ENCODE data around the gene CFAP45.
"Not testable (repeated sequence)": the region's sequence is repeated elsewhere in the genome, so short reads cannot be mapped to it uniquely, and the experiment has no call there.

The CFAP45 gene

GRCh38 chr1:159900755-159901360 is 893 bp upstream of the CFAP45 start:
- DNase-seq, result no peak

DNA sequence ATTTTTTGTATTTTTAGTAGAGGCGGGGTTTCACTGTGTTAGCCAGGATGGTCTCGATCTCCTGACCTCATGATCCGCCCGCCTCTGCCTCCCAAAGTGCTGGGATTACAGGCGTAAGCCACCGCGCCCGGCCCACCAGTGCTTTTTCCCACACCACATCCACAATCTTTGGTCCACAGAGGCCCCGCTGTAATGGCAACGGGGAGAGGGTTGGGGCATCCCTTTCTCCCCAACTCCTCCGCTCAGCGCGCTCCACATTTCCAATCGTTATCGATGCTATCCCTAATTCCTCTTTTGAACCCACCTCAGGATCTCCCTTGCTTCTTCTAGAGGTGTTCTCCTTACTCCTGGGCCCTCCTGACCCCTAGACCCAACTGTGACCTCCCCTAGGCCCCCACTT is 331 bp downstream of the CFAP45 start:
- DNase-seq, result not testable (repeated sequence)

GRCh38 chr1:159898527-159898926 is 1.4 kb downstream of the CFAP45 start:
- DNase-seq, result no peak

DNA sequence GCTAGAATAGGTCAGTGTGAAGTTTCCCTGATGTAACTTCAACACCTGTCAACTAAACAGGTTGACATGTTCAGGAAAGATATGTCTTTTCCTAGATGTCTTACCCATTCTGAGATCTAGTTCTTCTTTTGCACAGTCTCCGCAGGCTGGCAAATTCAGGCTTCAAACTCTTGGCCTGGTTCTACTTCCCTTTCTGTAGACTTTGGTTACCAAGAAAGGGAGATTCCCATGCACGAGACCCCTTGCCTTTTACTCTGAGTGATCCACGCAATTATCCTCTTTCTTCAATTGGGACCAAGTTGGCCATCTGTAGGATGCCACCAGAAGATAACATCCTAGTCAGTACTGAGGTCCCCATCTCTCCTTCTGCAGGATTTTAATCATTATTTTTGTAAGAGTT is 2.0 kb downstream of the CFAP45 start:
- DNase-seq, result no peak

DNA sequence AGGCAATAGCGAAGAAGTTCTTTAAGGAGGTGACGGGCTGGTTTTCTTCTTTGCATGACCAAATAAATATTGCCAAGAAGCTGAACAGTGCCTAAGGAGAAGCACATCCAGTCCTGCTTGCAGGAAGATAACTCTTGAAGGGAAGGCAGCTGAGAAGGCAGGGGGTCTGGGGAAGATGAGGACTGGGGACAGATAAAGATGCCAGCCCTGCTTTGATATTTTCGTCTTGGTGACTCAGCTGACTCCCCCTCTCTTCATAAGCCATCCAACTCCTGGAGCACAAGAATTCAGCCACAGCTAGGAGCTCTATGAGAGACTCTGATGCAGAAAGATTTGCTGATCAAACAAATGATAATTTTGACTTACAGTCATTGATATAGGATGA is 3.4 kb downstream of the CFAP45 start:
- no peak for DNase-seq

GRCh38 chr1:159895836-159896545 is 4.0 kb downstream of the CFAP45 start:
- DNase-seq, result peak; percentile 12

DNA sequence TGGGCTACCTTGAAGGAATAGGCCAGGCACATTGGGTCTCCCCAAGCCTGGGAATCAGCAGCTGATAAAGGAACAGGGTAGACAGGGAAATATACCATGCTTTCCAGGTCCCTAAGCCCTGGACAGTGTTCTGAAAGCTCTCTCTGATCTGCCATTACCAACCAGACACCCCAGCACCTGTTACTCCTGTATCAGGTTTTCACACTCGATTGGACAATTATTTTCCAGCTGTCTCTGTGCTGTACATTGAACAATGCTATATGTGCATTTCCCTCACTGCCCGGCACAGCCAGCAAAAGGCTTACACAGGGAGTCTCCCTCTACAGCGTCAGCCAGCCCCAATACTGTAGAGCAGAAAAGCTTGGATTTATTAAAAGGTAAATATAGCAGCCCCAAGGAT is 4.7 kb downstream of the CFAP45 start:
- no peak for DNase-seq

- no peak for DNase-seq
Observed at GRCh38 chr1:159892944-159893343, 7.0 kb downstream of the CFAP45 start.

DNA sequence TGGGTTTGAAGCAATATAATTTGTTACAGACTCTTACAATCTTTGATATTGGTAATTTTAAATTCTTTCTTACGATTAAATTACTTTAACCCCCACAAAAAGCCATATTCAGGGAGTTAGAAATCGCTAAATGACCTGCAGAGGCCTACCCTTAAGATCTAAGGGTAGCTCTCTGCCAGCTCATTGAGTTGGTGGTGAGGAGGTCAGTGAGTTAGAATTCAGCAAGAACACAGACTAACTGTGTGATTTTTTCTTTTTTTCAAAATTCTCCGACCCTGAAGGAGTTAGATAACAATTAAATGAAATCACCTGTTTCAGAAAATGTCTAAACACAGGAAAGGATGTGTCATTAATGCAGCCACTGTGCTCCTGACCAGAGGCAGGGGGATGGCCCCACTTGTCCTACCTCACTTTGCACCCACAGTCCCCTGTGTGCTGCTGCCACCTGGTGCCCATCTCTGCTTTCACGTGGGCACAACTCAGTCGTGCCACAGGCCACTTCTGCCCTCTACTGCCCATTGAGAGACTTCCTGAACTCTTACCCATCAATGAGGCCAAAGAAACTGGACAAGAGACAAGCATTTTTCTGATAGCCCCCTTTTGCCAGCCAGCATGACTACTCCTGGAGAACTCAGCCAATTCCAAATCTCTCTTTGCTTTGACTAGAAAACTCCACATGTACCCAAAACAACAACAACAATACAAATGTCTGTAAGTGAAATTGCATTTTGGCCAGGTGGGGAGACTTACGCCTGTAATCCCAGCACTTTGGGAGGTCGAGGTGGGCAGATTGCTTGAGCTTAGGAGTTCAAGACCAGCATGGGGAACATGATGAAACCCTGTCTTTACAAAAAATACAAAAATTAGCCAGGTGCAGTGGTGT is 8.4 kb downstream of the CFAP45 start:
- peak; percentile 85 for DNase-seq

- DNase-seq, result no peak
Observed at GRCh38 chr1:159890390-159890789, 9.6 kb downstream of the CFAP45 start.

GRCh38 chr1:159889821-159890252 is 10.1 kb downstream of the CFAP45 start:
- peak; percentile 94 for DNase-seq

- DNase-seq, result no peak
Observed at GRCh38 chr1:159889202-159889601, 10.8 kb downstream of the CFAP45 start.

DNA sequence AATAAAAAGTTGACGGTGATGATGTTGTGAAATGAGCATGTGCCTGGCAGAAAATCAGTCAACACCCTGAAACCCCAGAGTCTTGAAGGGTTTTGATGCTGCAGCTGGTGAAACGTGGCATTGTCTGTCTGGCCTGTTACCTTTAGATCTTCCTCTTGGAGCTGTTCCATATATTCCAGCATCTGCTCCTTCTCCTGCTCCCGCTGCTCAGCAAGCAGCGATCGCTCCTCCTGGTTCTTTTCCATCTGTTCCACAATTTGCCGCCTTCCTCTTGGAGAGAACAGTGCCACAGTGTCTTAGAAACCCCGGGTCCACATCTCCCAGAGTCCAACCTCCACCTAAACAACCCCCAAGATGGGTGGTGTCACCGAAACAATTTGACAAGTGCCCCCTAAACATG is 15.7 kb downstream of the CFAP45 start:
- no peak for DNase-seq

DNA sequence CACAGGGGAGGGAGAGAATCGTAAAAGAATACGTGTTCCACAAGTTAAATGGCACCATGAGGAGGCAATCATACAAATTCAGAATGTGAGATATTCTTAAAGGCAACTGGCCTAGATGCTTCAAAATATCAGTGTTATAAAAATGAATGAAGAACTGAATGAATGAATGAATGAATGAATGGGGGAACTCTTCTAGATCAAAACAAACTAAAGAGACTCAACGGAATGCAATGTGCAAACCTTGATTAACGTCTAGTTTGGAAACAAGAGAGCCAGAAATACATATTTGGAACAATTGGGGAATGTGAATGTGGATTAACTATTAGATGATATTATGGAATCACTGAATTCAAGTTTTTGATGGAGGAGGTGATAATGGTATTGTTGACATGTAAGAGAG is 16.8 kb downstream of the CFAP45 start:
- no peak for DNase-seq

DNA sequence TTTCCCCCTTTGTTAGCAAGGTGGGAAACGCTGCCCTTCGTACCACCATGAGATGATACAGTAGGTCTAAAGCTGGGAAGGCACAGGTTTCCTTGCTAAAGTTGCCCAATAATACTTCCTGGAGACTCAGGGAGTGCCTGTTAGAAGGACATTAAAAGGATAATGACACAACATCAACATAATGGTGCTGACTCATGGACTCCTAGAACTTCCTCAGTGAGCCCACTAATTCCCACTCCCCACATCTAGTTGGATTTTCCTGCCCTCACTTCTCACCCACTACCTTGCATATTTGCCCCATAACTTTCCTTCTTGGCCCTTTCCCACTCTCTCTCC is 17.5 kb downstream of the CFAP45 start:
- DNase-seq, result peak; percentile 22

GRCh38 chr1:159881622-159882526 is 18.1 kb downstream of the CFAP45 start:
- peak; percentile 98 for DNase-seq

DNA sequence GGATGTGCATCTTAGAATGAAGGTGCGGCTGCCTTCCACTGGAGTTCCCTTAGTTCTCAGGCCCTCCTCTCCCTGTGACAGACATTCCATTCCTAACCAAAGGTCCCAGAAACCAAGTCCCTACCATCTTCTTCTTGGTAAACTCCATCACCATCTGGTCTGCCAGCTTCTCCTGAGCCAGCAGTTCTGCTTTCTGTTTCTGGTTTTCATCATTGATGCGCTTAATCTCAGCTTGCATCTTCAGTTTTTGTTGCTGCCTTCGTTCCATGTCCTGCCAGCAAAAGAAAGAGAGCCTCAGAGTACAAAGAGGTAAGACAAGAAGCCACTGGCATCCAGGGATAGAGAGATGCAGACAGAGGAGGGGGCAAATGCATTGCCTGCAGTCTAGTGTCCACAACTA is 19.5 kb downstream of the CFAP45 start:
- no peak for DNase-seq

GRCh38 chr1:159879977-159880376 is 20.0 kb downstream of the CFAP45 start:
- DNase-seq, result peak; percentile 74

- DNase-seq, result no peak
Observed at GRCh38 chr1:159879136-159879535, 20.8 kb downstream of the CFAP45 start.

DNA sequence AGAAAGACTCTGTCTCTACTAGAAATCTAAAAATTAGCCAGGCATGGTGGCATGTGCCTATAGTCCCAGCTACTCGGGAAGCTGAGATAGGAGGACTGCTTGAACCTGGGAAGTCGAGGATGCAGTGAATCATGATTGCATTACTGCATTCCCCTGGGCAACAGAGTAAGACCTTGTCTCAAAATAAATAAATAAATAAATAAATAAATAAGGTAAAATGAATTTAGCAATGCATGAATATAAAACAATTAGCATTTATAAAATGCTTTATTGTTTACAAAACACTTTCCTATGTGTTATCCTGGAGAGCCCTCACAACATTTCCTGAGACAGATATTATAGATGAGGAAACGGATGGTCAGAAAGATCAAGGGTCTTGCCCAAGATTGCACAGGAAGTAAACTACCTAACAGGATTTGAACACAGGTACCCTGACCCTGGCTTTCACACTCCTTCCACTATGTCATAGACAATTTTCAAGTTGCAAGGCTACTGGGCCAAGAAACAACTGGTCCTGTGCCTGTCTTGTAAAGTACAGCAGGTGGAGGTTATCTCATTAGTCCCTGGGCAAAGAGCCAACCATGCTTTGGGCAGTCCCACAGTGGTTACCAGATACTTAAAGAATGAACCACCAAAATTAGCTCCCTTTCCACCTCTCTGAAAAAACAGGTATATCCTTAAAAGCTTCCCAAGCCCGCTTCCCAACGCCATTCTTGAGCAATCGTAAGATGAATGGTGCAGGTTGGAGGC is 22.1 kb downstream of the CFAP45 start:
- DNase-seq, result no peak

DNA sequence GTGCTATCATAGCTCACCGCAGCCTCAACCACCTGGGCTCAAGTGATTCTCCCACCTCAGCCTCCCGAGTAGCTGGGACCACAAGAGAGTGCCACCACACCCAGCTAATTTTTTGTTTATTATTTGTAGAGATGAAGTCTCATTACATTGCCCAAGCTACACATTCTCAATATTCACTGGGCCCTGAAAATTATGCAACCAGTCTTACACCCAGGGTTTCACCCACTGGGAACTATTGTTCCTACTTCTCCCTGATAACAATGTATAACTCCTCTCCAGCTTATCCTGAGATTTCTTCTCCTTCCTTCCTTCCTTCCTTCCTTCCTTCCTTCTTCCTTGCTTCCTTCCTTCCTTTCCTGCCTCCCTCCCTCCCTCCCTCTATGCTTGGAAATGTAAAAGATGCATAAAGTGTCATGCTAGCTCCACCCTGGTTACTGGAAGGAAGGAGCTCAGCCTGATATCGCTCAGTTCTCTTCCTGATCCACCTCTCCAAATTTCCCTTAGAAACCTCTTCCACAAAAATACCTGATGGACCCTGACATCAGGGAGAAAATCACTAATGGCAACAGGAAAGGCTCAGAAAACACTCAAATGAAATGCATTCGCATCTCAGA is 26.3 kb downstream of the CFAP45 start:
- no peak for DNase-seq

Data from fibroblast of skin of abdomen (primary cell).